Left ventricle myocardium inferior (tissue), 1 donor: ENCODE results near the gene IL26. TPM values are rescaled to one million over a fixed set of nuclear protein-coding genes. Genes with fewer than 3 reads are reported as not detected.
"Not testable (repeated sequence)": the region's sequence is repeated elsewhere in the genome, so short reads cannot be mapped to it uniquely, and the experiment has no call there.

ENCODE experiments used
- DNase-seq: peaks from one replicate; pipeline ENCODE4 v3.0.0-alpha.2; 2020
- H3K27ac ChIP-seq: fragments of 200-600 bp; replicated peaks from 2 replicates; pipeline ENCODE4 v1.8.0; 2021
- H3K27me3 ChIP-seq: fragments of 200-600 bp; 2 replicates; pipeline ENCODE4 v1.8.0; 2021; ENCODE audit warnings: low read depth
- H3K36me3 ChIP-seq: fragments of 200-600 bp; 2 replicates; pipeline ENCODE4 v1.8.0; 2021
- H3K4me1 ChIP-seq: fragments of 200-600 bp; 2 replicates; pipeline ENCODE4 v1.8.0; 2021
- H3K4me3 ChIP-seq: fragments of 200-600 bp; 2 replicates; pipeline ENCODE4 v1.8.0; 2021; ENCODE audit warnings: mild to moderate bottlenecking, moderate library complexity
- H3K9me3 ChIP-seq: fragments of 200-600 bp; replicated peaks from 2 replicates; pipeline ENCODE4 v1.8.0; 2021
- intact Hi-C: fragments of 100-400 bp; cut with micrococcal nuclease; formaldehyde crosslinking; loops from one replicate; pipeline ENCODE4 v1.11.0; 2022
- total RNA-seq: library from RNA; stranded (reverse); fragmentation: NEBNext Ultra II Directional; extraction: Animal tissue kit (Norgen Biotek cat#: 25700); gene quantifications from one replicate; pipeline ENCODE4 v1.2.1, GENCODE V29; 2021
- TF ChIP-seq, protein P1 (sequence below): fragments of 200-600 bp; IDR thresholded peaks from 2 replicates; pipeline ENCODE4 v1.8.0; 2021; ENCODE audit warnings: antibody characterized with exemption, mild to moderate bottlenecking, borderline replicate concordance
- donor health status: DM: no; HTN: yes; CAD: no; lungs with severe emphysema.

Gene IL26
- total RNA-seq, 1 donor from 2014 or later = not detected

DNA sequence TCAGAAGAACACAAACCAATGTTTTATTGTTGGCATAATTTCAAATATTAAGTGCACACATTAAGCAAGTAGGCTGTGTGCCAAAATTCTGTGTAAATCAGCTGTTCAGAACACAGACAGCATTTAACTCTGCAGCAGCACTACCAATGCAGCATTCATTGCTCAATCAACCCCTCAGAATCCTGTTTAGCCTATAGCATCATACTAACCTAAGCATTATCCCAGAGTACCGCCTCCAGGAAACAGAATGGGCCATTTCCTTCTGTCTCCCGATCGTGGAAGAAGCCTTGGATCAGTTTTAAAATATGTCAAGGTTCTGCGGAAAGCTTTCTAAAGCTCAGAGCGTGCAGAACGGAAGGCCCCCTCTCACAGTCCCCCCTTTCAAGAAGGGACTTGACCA, 3.3 kb downstream of the IL26 start:
- no peak overlapping the region for H3K4me3 ChIP-seq
- H3K4me1 ChIP-seq = peaks cover 10% of the 10 kb centered on the region
- H3K27ac ChIP-seq = no peak overlapping the region
- DNase-seq = no peak
- no peaks in the 10 kb centered on the region for H3K36me3 ChIP-seq
- intact Hi-C loops = loop anchor here (2.0 kb wide), 1 partner anchor 94 kb away; no protein-coding TSS in a partner anchor
- peaks cover 13% of the 10 kb centered on the region for H3K27me3 ChIP-seq
- TF ChIP-seq, protein P1, sequence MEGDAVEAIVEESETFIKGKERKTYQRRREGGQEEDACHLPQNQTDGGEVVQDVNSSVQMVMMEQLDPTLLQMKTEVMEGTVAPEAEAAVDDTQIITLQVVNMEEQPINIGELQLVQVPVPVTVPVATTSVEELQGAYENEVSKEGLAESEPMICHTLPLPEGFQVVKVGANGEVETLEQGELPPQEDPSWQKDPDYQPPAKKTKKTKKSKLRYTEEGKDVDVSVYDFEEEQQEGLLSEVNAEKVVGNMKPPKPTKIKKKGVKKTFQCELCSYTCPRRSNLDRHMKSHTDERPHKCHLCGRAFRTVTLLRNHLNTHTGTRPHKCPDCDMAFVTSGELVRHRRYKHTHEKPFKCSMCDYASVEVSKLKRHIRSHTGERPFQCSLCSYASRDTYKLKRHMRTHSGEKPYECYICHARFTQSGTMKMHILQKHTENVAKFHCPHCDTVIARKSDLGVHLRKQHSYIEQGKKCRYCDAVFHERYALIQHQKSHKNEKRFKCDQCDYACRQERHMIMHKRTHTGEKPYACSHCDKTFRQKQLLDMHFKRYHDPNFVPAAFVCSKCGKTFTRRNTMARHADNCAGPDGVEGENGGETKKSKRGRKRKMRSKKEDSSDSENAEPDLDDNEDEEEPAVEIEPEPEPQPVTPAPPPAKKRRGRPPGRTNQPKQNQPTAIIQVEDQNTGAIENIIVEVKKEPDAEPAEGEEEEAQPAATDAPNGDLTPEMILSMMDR = no peak
- H3K9me3 ChIP-seq = no peaks in the 10 kb centered on the region

DNA sequence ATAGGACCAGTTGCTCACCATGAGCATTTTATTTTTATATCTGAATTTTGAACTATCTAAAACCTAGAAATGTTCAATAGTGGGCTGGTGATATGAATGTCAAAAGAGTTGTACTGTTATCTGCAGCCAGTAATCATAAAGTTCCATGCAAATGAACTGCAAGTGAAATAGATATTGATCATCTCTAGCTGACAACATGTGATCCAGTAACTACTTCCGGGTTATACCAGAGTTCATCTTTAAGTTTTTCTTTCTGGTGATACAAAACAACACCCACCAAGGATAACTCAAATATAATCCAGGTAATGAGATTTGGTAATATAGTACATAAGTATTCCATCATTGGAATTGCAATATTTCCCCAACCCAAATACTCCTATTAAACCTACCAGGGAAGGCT, 4.1 kb downstream of the IL26 start:
- no peak for DNase-seq
- TF ChIP-seq, protein P1 = no peak
- Histone ChIP-seq H3K36me3 (no peaks in the 10 kb centered on the region), H3K4me1 (peaks cover 10% of the 10 kb centered on the region), H3K4me3 (no peak overlapping the region), H3K27ac (no peak overlapping the region), H3K27me3 (peaks cover 21% of the 10 kb centered on the region), H3K9me3 (no peaks in the 10 kb centered on the region)
- intact Hi-C loops = no loop called here

DNA sequence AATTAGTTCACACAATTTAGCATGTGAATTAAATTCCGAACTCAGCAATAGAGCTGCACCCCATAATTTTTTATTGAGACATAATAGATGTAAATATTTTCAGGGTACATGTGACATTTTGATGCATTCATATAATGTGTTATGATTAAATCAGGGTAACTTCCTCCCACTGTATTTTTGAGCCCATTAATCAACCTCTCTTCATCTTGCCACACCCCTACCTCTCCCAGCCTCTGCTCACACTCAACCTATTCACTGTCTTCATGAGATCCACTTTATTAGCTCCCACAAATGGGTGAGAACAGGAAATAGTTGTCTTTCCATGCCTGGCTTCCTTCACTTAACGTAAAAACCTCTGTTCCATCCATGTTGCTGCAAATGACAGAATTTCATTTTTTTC, 14.7 kb downstream of the IL26 start:
- TF ChIP-seq, protein P1 = no peak
- H3K27ac ChIP-seq = no peak overlapping the region
- intact Hi-C loops = no loop called here

DNA sequence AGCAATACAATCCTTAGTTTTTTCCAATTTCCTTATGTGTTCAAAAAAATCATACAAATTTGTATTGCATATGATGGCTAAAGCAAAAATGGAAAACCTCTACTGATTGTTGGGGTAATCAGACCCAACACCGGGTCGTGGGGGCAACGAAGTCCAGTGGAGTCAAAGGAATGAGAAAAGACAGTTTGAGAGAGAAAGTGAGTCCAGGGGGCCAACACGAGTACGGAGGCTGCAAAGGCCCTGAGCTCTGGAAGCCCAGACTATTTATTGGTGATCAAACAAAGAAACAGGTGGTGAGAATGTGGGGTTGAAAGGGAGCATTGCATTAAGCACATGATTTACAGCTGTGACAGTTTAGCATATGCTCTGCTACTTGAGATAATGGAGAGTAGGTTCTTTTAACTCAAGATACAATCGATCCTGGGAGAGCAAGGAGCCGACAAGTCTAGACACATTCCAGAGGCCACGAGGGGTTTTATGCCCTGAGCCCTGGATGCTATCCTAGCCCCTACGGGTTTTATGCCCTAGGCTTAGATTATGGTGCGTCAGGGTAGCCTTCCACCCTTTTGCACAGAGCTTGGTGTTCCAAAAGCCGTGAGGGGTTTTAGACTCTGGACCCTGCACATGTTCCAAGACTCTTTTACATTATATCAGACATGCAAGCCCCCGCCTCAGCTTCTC, 16.4 kb downstream of the IL26 start:
- H3K9me3 ChIP-seq, H3K27ac ChIP-seq, H3K36me3 ChIP-seq, H3K4me1 ChIP-seq, H3K4me3 ChIP-seq, intact Hi-C loops, DNase-seq: not testable (repeated sequence)
- H3K27me3 ChIP-seq = peaks cover 79% of the 10 kb centered on the region

More for the DNA sequence above, 14.7 kb downstream of the IL26 start:
- H3K27me3 ChIP-seq = peaks cover 79% of the 10 kb centered on the region
- H3K36me3 ChIP-seq = no peaks in the 10 kb centered on the region
- no peaks in the 10 kb centered on the region for H3K4me1 ChIP-seq
- no peak for DNase-seq
- no peak overlapping the region for H3K4me3 ChIP-seq
- no peaks in the 10 kb centered on the region for H3K9me3 ChIP-seq

DNA sequence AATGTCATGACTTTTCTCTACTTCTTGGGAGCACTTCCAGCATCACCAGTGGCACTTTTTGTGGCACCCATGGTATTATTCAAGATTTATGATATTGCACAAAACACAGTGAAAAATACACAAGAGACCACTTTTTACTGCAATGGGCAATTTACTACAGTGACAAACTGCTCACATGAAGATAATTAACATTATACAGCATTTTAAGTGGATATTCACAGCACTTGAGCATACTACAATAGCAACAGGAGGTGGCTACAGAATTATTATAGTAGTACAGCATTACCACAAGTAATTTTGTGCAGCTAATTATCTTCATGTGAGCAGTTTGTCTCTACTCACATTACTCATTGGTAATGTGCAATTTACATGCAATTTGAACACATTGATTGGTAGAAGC, 18.3 kb downstream of the IL26 start:
- H3K4me3 ChIP-seq = no peak overlapping the region
- no peaks in the 10 kb centered on the region for H3K9me3 ChIP-seq
- no peaks in the 10 kb centered on the region for H3K36me3 ChIP-seq
- no peak overlapping the region for H3K27ac ChIP-seq
- TF ChIP-seq, protein P1 = no peak
- no peaks in the 10 kb centered on the region for H3K4me1 ChIP-seq
- intact Hi-C loops = no loop called here
- H3K27me3 ChIP-seq = peaks cover 83% of the 10 kb centered on the region
- no peak for DNase-seq

DNA sequence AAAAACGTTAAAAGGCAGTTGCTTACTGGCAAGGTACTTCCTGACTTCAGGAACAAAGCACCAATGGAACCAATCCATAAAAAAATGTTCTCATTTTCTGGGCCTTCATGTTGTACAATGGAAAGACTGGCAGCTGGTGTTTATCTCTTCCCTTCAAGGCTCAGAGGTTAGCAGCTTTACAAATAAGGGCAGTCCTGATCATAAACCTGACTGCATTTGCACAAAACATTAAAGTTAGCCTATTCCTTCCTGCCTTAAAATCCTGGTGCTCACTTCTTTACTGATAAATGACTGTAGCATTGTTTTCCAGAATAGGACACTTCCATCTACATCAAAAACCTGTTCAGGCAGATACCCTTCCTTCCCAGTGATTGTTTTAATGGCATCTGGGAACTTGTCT, 19.2 kb downstream of the IL26 start:
- DNase-seq = no peak
- peaks cover 74% of the 10 kb centered on the region for H3K27me3 ChIP-seq
- TF ChIP-seq, protein P1 = no peak
- H3K27ac ChIP-seq = no peak overlapping the region
- intact Hi-C loops = no loop called here
- no peaks in the 10 kb centered on the region for H3K4me1 ChIP-seq
- no peak overlapping the region for H3K4me3 ChIP-seq
- no peaks in the 10 kb centered on the region for H3K36me3 ChIP-seq
- no peaks in the 10 kb centered on the region for H3K9me3 ChIP-seq
